ENCODE results near the gene NKX6-2.

The NKX6-2 gene

GRCh38 chr10:132813001-132813401 is 27.1 kb upstream of the NKX6-2 start:
- DNase-seq (ENCODE audit: low read depth in 2 of 2): no peak

- no peak for DNase-seq (ENCODE audit: low read depth in 2 of 2)
Observed at GRCh38 chr10:132812520-132812919, 26.6 kb upstream of the NKX6-2 start.

GRCh38 chr10:132811891-132812481 is 26.0 kb upstream of the NKX6-2 start:
- DNase-seq (ENCODE audit: low read depth in 2 of 2): no peak

- DNase-seq (ENCODE audit: low read depth in 2 of 2): no peak
Observed at GRCh38 chr10:132810807-132811700, 25.1 kb upstream of the NKX6-2 start.

- DNase-seq (ENCODE audit: low read depth in 2 of 2): no peak
Observed at GRCh38 chr10:132810141-132810806, 24.3 kb upstream of the NKX6-2 start.

GRCh38 chr10:132809232-132810140 is 23.5 kb upstream of the NKX6-2 start:
- DNase-seq (ENCODE audit: low read depth in 2 of 2): no peak

GRCh38 chr10:132808383-132809231 is 22.7 kb upstream of the NKX6-2 start:
- no peak for DNase-seq (ENCODE audit: low read depth in 2 of 2)

GRCh38 chr10:132807621-132808049 is 21.7 kb upstream of the NKX6-2 start:
- DNase-seq (ENCODE audit: low read depth in 2 of 2): no peak

- no peak for DNase-seq (ENCODE audit: low read depth in 2 of 2)
Observed at GRCh38 chr10:132806561-132807003, 20.6 kb upstream of the NKX6-2 start.

GRCh38 chr10:132806110-132806509 is 20.2 kb upstream of the NKX6-2 start:
- DNase-seq (ENCODE audit: low read depth in 2 of 2): no peak

GRCh38 chr10:132805599-132805998 is 19.7 kb upstream of the NKX6-2 start:
- DNase-seq (ENCODE audit: low read depth in 2 of 2): no peak

GRCh38 chr10:132804785-132805426 is 19.0 kb upstream of the NKX6-2 start:
- no peak for DNase-seq (ENCODE audit: low read depth in 2 of 2)

- no peak for DNase-seq (ENCODE audit: low read depth in 2 of 2)
Observed at GRCh38 chr10:132804287-132804686, 18.3 kb upstream of the NKX6-2 start.

- DNase-seq (ENCODE audit: low read depth in 2 of 2): no peak
Observed at GRCh38 chr10:132803416-132804210, 17.7 kb upstream of the NKX6-2 start.

GRCh38 chr10:132802694-132803320 is 16.9 kb upstream of the NKX6-2 start:
- no peak for DNase-seq (ENCODE audit: low read depth in 2 of 2)

- no peak for DNase-seq (ENCODE audit: low read depth in 2 of 2)
Observed at GRCh38 chr10:132802048-132802447, 16.1 kb upstream of the NKX6-2 start.

GRCh38 chr10:132799865-132800264 is 13.9 kb upstream of the NKX6-2 start:
- DNase-seq (ENCODE audit: low read depth in 2 of 2): no peak

- DNase-seq (ENCODE audit: low read depth in 2 of 2): no peak
Observed at GRCh38 chr10:132798876-132799275, 12.9 kb upstream of the NKX6-2 start.

- no peak for DNase-seq (ENCODE audit: low read depth in 2 of 2)
Observed at GRCh38 chr10:132798403-132798802, 12.5 kb upstream of the NKX6-2 start.
